GM18508 (cell line): ENCODE data around the gene COQ9.
"Not testable (repeated sequence)": the region's sequence is repeated elsewhere in the genome, so short reads cannot be mapped to it uniquely, and the experiment has no call there.

Source experiments
- ATAC-seq: cut with Tn5 transposase; IDR thresholded peaks from one replicate; pipeline ENCODE4 v1.9.1; 2021; ENCODE audit warnings: moderate number of reproducible peaks; ENCODE audit not compliant: insufficient read depth, unreplicated experiment

Gene COQ9

DNA sequence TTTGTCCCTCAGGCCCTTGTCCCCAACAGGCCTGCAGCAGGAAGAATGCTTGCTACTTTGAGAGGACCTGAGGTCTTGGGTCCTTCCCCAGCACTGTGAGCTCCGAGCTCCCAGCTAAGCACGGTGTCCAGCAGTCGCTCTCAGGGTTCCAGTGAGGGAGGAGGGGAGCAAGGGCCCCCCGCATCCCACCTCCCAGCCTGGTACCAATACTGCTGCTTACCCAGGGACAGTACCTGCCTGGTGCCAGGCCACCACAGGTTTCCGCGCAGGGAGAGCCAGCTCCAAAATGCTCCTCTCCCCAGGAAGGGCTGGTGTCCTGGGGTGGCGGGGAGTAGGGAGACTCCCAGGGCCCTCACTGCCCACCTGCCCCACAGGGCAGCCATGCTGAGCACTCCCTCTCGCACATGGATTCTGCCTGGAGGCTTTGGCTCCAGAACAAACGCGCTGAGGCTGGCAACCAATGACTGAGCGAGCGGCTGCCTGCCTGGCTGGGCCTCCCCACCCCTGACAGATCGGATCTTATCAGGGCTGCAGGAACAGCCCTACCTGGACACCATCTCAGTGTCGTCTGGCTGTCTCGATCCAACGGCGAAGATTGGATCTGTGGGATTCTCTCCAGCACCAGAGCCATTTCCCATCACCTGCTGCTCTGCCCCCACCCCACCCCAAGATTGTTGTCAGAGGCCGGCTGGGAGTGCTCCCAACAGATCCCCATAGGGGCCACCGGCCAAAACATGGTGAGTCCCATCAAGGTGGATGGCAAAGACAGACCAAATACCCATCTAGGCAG lies 36.6 kb downstream of the COQ9 start:
- ATAC-seq, result no peak

- no peak for ATAC-seq
Measured at GRCh38 chr16:57484515-57485005, 37.3 kb downstream of the COQ9 start.

GRCh38 chr16:57485091-57485915 lies 38.0 kb downstream of the COQ9 start:
- ATAC-seq, result no peak

- no peak for ATAC-seq
Measured at GRCh38 chr16:57485916-57486857, 38.9 kb downstream of the COQ9 start, which contains the start of gene DOK4. Gene DOK4, minus strand, starts transcription at chr16:57486493. Its CDS starts 6,986 bp downstream, at chr16:57479507.

DNA sequence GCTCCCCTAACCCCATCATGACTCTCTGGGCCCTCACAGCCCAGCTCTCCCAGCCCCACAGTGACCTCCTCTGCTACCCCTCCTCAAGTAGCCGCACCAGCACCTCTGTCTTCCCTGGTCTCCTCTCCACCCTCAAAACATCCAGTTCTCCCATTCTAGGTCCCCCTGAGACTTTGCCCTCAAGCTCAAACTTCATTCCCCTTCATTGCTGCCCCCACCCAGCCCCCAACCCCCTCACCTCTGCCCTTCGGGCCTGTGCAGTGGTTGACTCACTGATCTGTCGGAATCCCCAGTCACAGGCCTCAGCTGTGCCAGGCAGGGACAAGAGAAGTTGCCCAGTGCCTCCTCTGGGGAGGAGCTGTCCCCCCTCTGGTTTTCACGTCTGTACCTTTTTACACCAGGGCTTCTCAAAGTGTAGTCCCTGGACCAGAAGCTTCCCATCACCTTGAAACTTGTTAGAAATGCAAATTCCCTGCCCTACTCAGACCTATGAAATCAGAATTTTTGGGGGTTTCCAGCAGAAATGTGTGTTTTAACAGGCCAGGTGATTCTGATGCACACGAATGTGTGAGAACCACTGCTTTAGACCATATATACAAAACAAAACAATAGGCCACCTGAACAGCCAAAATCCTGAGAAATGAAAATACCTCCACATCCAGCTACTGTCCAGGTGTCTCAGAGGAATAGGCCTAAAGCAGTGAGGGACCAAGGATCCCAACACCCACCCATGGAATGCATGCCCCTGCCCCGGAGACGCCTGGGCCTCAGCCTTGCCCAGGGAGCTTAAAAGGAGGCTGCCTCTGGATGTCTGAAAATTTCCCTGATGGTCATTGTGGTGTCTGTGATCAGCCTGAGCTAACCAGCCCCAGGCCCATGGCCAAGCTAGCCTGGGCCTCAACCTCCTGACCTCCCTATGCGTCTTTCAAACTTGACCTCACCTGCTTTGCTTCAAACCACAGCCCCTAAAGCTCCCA lies 39.9 kb downstream of the COQ9 start:
- no peak for ATAC-seq

DNA sequence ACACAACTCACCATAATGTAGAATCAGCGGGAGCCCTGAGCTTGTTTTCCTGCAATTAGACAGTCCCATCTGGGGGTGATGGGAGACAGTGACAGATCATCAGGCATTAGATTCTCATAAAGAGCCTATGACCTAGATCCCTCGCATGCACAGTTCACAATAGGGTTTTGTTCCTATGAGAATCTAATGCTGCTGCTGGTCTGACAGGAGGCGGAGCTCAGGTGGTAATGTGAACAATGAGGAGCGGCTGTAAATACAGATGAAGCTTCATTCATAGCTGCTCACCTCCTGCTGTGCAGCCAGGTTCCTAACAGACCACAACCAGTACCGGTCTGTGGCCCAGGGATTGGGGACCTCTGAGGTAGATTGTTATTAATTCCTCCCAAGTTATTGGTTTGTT lies 42.0 kb downstream of the COQ9 start:
- ATAC-seq, result no peak

GRCh38 chr16:57493767-57494166 lies 46.5 kb downstream of the COQ9 start:
- no peak for ATAC-seq

GRCh38 chr16:57497121-57497520 lies 49.8 kb downstream of the COQ9 start:
- no peak for ATAC-seq

GRCh38 chr16:57498031-57498430 lies 50.8 kb downstream of the COQ9 start:
- no peak for ATAC-seq

DNA sequence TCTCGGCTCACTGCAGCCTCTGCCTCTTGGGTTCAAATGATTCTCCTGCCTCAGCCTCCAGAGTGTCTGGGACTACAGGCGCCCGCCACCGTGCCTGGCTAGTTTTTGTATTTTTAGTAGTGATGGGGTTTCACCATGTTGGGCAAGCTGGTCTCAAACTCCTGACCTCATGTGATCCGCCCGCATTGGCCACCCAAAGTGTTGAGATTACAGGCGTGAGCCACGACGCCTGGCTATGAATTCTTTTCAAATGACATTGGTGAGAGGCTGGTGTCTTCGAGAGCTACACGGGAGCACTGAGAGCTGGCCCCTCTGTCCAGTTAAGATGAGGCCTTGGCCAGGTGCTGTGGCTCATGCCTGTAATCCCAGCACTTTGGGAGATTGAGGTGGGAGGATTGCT lies 52.7 kb downstream of the COQ9 start:
- not testable (repeated sequence) for ATAC-seq

DNA sequence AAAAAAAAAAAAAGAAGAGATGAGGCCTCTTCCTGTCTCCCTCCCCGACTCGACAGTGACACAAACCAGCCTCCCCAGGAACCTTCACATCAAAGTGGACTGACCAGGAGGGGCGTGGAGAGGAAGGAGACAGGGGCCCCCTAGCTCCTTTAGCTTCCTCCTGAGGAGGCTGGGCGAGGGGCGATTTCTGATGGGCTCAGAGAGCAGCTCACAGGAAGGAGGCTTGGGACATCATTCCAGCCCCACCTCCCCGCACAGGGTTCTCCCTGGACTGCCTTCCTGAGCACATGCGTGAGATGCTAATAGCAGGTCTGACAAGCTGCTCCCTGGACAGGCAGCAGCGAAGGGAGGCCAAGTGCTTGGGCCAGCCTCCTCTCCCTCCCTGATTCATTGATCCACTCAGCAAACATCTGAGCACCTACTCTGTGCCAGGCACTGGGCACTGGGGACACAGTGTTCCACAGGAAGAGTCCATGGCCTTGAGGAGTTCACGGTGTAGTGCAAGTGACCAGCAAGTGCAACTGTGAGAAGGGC lies 53.4 kb downstream of the COQ9 start:
- no peak for ATAC-seq

DNA sequence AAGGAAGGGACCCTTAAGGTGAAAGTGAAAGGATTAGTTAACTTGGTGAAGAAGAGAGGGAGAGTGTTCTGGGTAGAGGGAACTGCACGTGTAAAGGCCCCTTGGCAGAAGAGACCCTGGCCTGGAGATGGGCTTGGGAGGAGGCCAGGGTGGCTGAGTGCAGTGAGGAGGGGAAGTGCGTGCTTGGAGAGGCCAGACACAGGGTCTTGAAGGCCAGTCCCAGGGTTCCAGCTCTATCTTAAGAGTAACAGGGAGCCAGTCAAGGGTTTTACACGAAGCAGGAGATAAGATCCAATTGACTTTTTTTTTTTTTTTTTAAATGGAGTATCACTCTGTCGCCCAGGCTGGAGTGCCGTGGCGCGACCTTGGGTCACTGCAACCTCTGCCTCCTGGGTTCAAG lies 54.2 kb downstream of the COQ9 start:
- no peak for ATAC-seq

- no peak for ATAC-seq
Measured at GRCh38 chr16:57502048-57502775, 54.9 kb downstream of the COQ9 start.

- no peak for ATAC-seq
Measured at GRCh38 chr16:57503366-57503765, 56.1 kb downstream of the COQ9 start.

DNA sequence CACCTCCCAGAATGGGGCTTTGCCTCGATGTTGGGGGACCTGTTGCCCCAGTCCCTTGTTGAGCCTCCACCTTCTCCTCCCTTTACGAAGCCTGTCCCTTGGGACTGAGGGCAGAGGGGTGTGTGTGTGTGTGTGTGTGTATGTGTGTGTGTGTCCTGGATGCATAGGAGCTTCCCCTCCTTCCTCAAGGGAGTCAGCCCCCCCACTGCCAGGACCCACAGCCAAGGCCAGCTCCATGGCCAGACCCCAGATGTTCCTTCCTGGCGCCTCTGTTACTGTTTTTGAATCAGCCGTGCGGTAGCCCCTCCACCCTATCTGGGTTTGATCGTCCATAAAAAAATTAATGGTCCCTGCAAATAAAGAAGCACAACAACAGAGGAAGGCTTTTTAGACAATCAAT lies 56.7 kb downstream of the COQ9 start:
- no peak for ATAC-seq

DNA sequence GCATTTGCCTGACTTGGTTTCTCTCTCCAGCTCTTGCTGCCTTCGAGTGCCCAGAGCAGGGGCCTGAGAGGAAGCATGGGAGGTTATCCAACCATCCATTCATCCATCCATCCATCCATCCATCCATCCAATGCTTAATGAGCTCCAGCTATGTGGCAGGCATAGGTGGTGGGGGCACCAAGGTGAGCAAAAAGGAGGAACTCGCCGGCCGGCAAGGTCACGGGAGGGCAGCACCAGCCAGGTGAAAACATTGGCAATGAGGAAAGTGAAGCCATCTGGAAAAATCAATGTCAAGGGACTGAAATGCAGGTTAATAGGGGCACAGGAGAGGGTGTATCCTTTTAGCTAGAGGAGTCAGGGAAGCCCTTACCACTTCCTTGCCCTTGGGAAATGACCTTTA lies 57.2 kb downstream of the COQ9 start:
- ATAC-seq, result no peak

DNA sequence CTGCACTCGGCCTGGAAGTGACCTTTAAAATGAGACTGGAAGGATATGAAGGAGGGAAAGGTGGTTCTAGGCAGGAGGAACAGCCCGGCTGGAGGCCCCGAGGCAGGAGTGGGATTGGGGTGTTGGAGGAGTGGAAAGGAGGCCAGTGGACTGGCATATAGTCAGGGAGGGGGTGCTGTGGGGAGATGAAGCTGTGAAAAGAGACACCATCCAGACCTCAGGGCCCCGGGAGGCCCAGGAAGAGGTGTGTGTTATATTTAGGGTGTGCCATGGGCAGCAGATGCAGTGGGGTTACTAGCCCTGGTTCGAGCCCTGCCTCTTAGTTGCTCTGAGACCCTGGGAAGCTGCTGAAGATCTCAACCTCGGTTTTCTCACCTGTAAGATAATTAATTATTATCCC lies 57.9 kb downstream of the COQ9 start:
- no peak for ATAC-seq
